IMR-90 (cell line): ENCODE data around the gene GPRASP1. TPM values are rescaled to one million over a fixed set of nuclear protein-coding genes. Genes with fewer than 3 reads are reported as not detected.
A peak's percentile ranks its signal among the peaks of the same experiment; 100 is the strongest.
"Not testable (repeated sequence)": the region's sequence is repeated elsewhere in the genome, so short reads cannot be mapped to it uniquely, and the experiment has no call there.

Experiments
- ATAC-seq: fragments of 200-7000 bp; cut with Tn5 transposase; 2 replicates; pipeline ENCODE4 v1.9.1; 2020; ENCODE audit warnings: low read depth, mild to moderate bottlenecking, moderate library complexity
- BruUV-seq: library from RNA; stranded (reverse); fragments of 400-500 nt; replicated peaks from 2 replicates; lab custom pipeline; 2021; lab: Mats Ljungman, UMichigan
- CTCF ChIA-PET: fragments of 300-600 bp; formaldehyde crosslinking; extraction: SDS; loops from one replicate; lab custom pipeline; 2021; ENCODE audit warnings: antibody characterized with exemption; lab: Yijun Ruan, JAX
- POLR2A ChIA-PET: fragments of 300-600 bp; sonication (Branson Sonifier 250); formaldehyde crosslinking; loops from one replicate; lab custom pipeline; 2022; ENCODE audit warnings: antibody characterized with exemption; ENCODE audit not compliant: unreplicated experiment; lab: Charles Lee
- DNase-seq: peaks from one replicate; pipeline ENCODE4 v3.0.0; 2013
- H2AFZ ChIP-seq: replicated peaks from 2 replicates; pipeline ENCODE3; 2013; ENCODE audit warnings: low read length, mild to moderate bottlenecking; ENCODE audit not compliant: poor library complexity
- H2AK5ac ChIP-seq: 2 replicates; pipeline ENCODE4 v1.6.1; 2013; ENCODE audit warnings: low read depth, low read length, inconsistent platforms
- H2AK9ac ChIP-seq: replicated peaks from 2 replicates; pipeline ENCODE3; 2013; ENCODE audit warnings: mild to moderate bottlenecking, low read depth, low read length, moderate library complexity; ENCODE audit not compliant: poor library complexity
- H2BK120ac ChIP-seq: 2 replicates; pipeline ENCODE4 v1.6.1; 2013; ENCODE audit warnings: low read depth, low read length, inconsistent platforms
- H2BK15ac ChIP-seq: 3 replicates; pipeline ENCODE4 v1.6.1; 2013; ENCODE audit warnings: low read depth, low read length, inconsistent platforms
- H2BK20ac ChIP-seq: 2 replicates; pipeline ENCODE4 v1.6.1; 2013; ENCODE audit warnings: low read depth, mild to moderate bottlenecking, inconsistent platforms, low read length, moderate library complexity
- H2BK5ac ChIP-seq: 2 replicates; pipeline ENCODE4 v1.6.1; 2013; ENCODE audit warnings: mild to moderate bottlenecking, low read depth, low read length, inconsistent platforms; ENCODE audit not compliant: poor library complexity, severe bottlenecking
- H3K14ac ChIP-seq: replicated peaks from 2 replicates; pipeline ENCODE4 v1.6.1; 2013; ENCODE audit warnings: low read depth, low read length, inconsistent platforms
- H3K18ac ChIP-seq: 2 replicates; pipeline ENCODE4 v1.6.1; 2013; ENCODE audit warnings: low read depth, low read length, control low read depth
- H3K23ac ChIP-seq: 2 replicates; pipeline ENCODE4 v1.6.1; 2013; ENCODE audit warnings: low read depth, low read length, inconsistent platforms
- H3K27ac ChIP-seq: 2 replicates; pipeline ENCODE4 v1.5.1; 2013; ENCODE audit warnings: mild to moderate bottlenecking, control low read depth, low read length; ENCODE audit not compliant: insufficient read depth
- H3K27me3 ChIP-seq: 2 replicates; pipeline ENCODE4 v1.6.1; 2013; ENCODE audit warnings: low read length; ENCODE audit not compliant: control insufficient read depth, insufficient read depth
- H3K36me3 ChIP-seq: 2 replicates; pipeline ENCODE4 v1.6.1; 2013; ENCODE audit warnings: low read length, mixed read lengths; ENCODE audit not compliant: control insufficient read depth, insufficient read depth
- H3K4ac ChIP-seq: 2 replicates; pipeline ENCODE4 v1.6.1; 2013; ENCODE audit warnings: low read depth, low read length, inconsistent platforms
- H3K4me1 ChIP-seq: 2 replicates; pipeline ENCODE4 v1.6.1; 2013; ENCODE audit warnings: low read length, mixed read lengths; ENCODE audit not compliant: control insufficient read depth, insufficient read depth
- H3K4me2 ChIP-seq: 2 replicates; pipeline ENCODE4 v1.6.1; 2013; ENCODE audit warnings: low read depth, mild to moderate bottlenecking, control low read depth, low read length, moderate library complexity
- H3K4me3 ChIP-seq: 2 replicates; pipeline ENCODE4 v1.5.1; 2013; ENCODE audit warnings: low read depth, mild to moderate bottlenecking, control low read depth, low read length, moderate library complexity; ENCODE audit not compliant: insufficient read depth
- H3K56ac ChIP-seq: 2 replicates; pipeline ENCODE4 v1.6.1; 2013; ENCODE audit warnings: low read length, inconsistent platforms; ENCODE audit not compliant: insufficient read depth; ENCODE audit errors: extremely low read depth
- H3K79me1 ChIP-seq, 2 experiments: 2 replicates each; pipeline ENCODE4 v1.6.1; 2013; ENCODE audit warnings: low read length in 2 of 2, inconsistent platforms in 1 of 2, low read depth in 1 of 2
- H3K9ac ChIP-seq: 2 replicates; pipeline ENCODE4 v1.6.1; 2013; ENCODE audit warnings: low read depth, low read length, control low read depth
- H3K9me1 ChIP-seq: 2 replicates; pipeline ENCODE4 v1.6.1; 2013; ENCODE audit warnings: low read length, inconsistent platforms; ENCODE audit not compliant: insufficient read depth
- H3K9me3 ChIP-seq: 2 replicates; pipeline ENCODE4 v1.6.1; 2013; ENCODE audit warnings: low read length; ENCODE audit not compliant: control insufficient read depth, insufficient read depth
- H4K20me1 ChIP-seq: 2 replicates; pipeline ENCODE4 v1.6.1; 2013; ENCODE audit warnings: low read length, inconsistent platforms; ENCODE audit not compliant: insufficient read depth
- H4K5ac ChIP-seq: 2 replicates; pipeline ENCODE4 v1.6.1; 2013; ENCODE audit warnings: mild to moderate bottlenecking, low read depth, low read length, control low read depth
- H4K8ac ChIP-seq, 2 experiments: 2 replicates each; pipeline ENCODE4 v1.6.1; 2013; ENCODE audit warnings: low read depth in 2 of 2, low read length in 2 of 2, control low read depth in 1 of 2, inconsistent platforms in 1 of 2
- H4K91ac ChIP-seq: 2 replicates; pipeline ENCODE4 v1.6.1; 2013; ENCODE audit warnings: low read depth, low read length, inconsistent platforms; ENCODE audit not compliant: insufficient read depth
- BHLHE40 ChIP-seq: fragments of 150-350 bp; IDR thresholded peaks from 2 replicates; pipeline ENCODE4 v1.6.1; 2016; ENCODE audit warnings: mild to moderate bottlenecking, low read depth, low read length
- MAFK ChIP-seq: IDR thresholded peaks from 2 replicates; pipeline ENCODE4 v1.6.1; 2012; ENCODE audit warnings: low read depth, low read length, improper control_type of control experiment
- POLR2A ChIP-seq: IDR thresholded peaks from 2 replicates; pipeline ENCODE4 v1.6.1; 2012; ENCODE audit warnings: mild to moderate bottlenecking, low read depth, low read length
- RFX5 ChIP-seq: IDR thresholded peaks from 2 replicates; pipeline ENCODE4 v1.8.0; 2012; ENCODE audit warnings: low read depth, mild to moderate bottlenecking, low read length, moderate library complexity
- WGBS, 2 experiments: methylation state at CpG; one replicate each; pipeline versions ENCODE4 v1.1.5 to v1.1.7; 2013; ENCODE audit warnings: missing lambda C conversion rate in 2 of 2; ENCODE audit not compliant: insufficient read length in 1 of 2; ENCODE audit errors: extremely low coverage in 2 of 2; 5-methylcytosine and 5-hydroxymethylcytosine counted together
- dilution Hi-C: fragments of 300-500 bp; cut with HindIII; formaldehyde crosslinking; loops from one replicate; pipeline ENCODE4 v1.14.3; 2018; ENCODE audit warnings: low sequenced_read_pairs; ENCODE audit not compliant: unreplicated experiment
- in situ Hi-C: fragments of 300-500 bp; cut with MboI; formaldehyde crosslinking; loops from 3 replicates; pipeline ENCODE4 v1.14.3; 2019; ENCODE audit warnings: low sequenced_read_pairs, inconsistent platforms, mixed read lengths
- intact Hi-C: fragments of 100-400 bp; cut with micrococcal nuclease; formaldehyde crosslinking; loops from 2 replicates; pipeline ENCODE4 v1.10.0; 2022
- polyA plus RNA-seq, 3 experiments: library from polyadenylated mRNA; depleted of rRNA; stranded (reverse); fragments of >200 nt; gene quantifications; 2 replicates each; pipeline ENCODE4 v1.2.3, GENCODE V29; 2012; ENCODE audit warnings: low replicate concordance in 1 of 3
- total RNA-seq: library from RNA; depleted of rRNA; stranded (reverse); fragments of >200 nt; gene quantifications from 2 replicates; pipeline ENCODE4 v1.2.3, GENCODE V29; 2012
- TF ChIP-seq, protein P1 (sequence below): fragments of 150-350 bp; IDR thresholded peaks from 2 replicates; pipeline ENCODE4 v1.6.1; 2016; ENCODE audit warnings: low read depth, mild to moderate bottlenecking, low read length, moderate library complexity, borderline replicate concordance

GPRASP1 gene
- total and polyA plus RNA-seq, 2 of the 4 experiments (the other 2 are of a cell fraction) = 1.3 to 1.5 TPM

DNA sequence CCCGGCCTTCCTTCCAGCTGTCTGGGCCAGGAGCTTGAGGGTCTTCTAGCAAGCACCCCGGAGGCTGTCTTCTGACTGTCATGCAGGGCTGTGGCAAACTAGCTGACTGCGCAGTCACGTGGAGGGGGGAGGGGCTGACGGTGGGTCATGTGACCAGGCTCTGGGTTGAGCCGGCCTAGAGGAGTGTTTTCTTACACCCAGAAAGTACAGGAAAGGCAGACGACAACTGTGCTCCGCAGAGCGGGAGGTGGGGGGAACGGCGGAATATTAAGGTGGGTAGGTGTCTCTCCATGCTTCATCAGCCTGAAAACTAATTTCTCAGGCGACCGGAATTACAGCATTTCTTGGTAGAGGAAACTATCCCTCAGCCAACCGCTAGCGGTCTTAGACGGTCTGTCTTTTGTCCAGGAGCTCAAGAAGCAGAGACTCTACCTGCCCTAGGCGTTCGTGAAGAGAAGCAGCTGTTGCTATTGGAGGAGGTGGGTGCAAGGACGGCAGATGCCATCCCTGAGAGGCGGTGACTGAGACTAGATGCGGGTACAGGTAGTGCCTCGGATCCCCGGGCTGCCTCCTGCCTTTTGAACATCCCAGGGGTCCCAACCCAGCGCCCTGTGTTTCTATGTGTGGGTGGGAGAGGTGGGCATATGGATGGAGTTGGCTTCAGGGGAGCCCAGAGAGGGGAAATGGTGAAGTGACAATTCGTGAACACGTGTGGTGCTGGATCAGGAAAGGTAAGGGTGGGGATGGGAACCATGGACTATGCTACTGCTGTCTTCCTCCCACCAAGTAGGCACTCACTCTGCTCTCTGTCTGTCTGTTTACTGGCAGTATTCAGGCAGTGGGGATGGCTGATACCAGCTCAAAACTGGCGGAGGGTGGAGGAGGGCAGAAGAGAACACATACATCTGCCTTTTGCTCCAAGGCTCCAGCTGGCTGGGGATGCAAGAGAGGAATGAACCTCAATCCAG is 8.8 kb downstream of the GPRASP1 start (continued):
- TF ChIP-seq, protein P1, sequence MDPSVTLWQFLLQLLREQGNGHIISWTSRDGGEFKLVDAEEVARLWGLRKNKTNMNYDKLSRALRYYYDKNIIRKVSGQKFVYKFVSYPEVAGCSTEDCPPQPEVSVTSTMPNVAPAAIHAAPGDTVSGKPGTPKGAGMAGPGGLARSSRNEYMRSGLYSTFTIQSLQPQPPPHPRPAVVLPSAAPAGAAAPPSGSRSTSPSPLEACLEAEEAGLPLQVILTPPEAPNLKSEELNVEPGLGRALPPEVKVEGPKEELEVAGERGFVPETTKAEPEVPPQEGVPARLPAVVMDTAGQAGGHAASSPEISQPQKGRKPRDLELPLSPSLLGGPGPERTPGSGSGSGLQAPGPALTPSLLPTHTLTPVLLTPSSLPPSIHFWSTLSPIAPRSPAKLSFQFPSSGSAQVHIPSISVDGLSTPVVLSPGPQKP = no peak
- TF ChIP-seq MAFK (peak; percentile 78), RFX5 (no peak), BHLHE40 (peak; percentile 77), POLR2A (no peak)

DNA sequence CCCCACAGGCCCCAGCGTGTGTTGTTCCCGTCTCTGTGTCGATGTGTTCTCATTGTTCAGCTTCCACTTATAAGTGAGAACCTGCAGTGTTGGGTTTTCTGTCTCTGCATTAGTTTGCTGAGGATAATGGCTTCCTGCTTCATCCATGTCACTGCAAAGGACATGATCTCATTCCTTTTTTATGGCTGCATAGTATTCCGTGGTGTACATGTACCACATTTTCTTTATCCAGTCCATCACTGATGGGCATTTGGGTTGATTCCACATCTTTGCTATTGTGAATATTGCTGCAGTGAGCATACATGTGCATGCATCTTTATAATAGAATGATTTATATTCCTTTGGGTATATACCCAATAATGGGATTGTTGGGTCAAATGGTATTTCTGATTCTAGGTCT is 12.5 kb downstream of the GPRASP1 start:
- ATAC-seq, intact Hi-C loops, H3K9me1 ChIP-seq, H3K4me1 ChIP-seq, CTCF ChIA-PET, H3K9me3 ChIP-seq, H4K91ac ChIP-seq, DNase-seq, H2BK5ac ChIP-seq, in situ Hi-C loops, H2AFZ ChIP-seq, H3K36me3 ChIP-seq, H2BK120ac ChIP-seq, H2AK9ac ChIP-seq, H4K8ac ChIP-seq, BruUV-seq, H3K23ac ChIP-seq, H3K27me3 ChIP-seq, H3K4me2 ChIP-seq, H3K14ac ChIP-seq, H3K56ac ChIP-seq, H3K27ac ChIP-seq, H3K79me1 ChIP-seq, H3K4ac ChIP-seq, H4K20me1 ChIP-seq, H3K4me3 ChIP-seq, H4K5ac ChIP-seq, H2AK5ac ChIP-seq, dilution Hi-C loops, H3K18ac ChIP-seq, H3K9ac ChIP-seq, H2BK15ac ChIP-seq, POLR2A ChIA-PET, H2BK20ac ChIP-seq: not testable (repeated sequence)
- WGBS, 2 experiments = no CpG with 5 or more reads among the region's 4 CpGs

DNA sequence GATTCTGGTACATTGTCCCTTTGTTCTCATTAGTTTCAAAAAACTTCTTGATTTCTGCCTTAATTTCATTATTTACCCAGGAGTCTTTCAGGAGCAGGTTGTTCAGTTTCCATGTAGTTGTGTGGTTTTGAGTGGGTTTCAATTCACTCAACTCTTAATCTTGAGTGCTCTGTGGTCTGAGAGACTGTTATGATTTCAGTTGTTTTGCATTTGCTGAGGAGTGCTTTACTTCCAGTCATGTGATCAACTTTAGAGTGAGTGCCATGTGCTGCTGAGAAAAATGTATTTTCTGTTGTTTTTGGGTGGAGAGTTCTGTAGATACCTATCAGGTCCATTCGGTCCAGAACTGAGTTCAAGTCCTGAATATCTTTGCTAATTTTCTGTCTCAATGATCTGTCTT is 15.8 kb downstream of the GPRASP1 start:
- H2BK5ac ChIP-seq, H3K79me1 ChIP-seq, H3K9me3 ChIP-seq, H3K23ac ChIP-seq, H2AFZ ChIP-seq, H3K4me1 ChIP-seq, H4K91ac ChIP-seq, H4K8ac ChIP-seq, H3K9ac ChIP-seq, H4K20me1 ChIP-seq, H3K27me3 ChIP-seq, intact Hi-C loops, H3K4me2 ChIP-seq, POLR2A ChIA-PET, H4K5ac ChIP-seq, CTCF ChIA-PET, in situ Hi-C loops, BruUV-seq, ATAC-seq, H2AK9ac ChIP-seq, H2BK20ac ChIP-seq, H3K4me3 ChIP-seq, H2BK120ac ChIP-seq, H3K18ac ChIP-seq, H2AK5ac ChIP-seq, H3K4ac ChIP-seq, H3K56ac ChIP-seq, H3K14ac ChIP-seq, H2BK15ac ChIP-seq, H3K9me1 ChIP-seq, dilution Hi-C loops, DNase-seq, H3K36me3 ChIP-seq, H3K27ac ChIP-seq: not testable (repeated sequence)
- WGBS, 2 experiments = no CpG with 5 or more reads among the region's 1 CpG
